OCI-LY3 (cell line): Measurements from ENCODE around the gene TAF3.

ENCODE experiments used
- H2AFZ ChIP-seq: fragments of 200-600, 300-600 bp; shearing (Covaris generic); 2 replicates; pipeline ENCODE4 v1.6.0; 2014; ENCODE audit warnings: antibody characterized with exemption, low read depth, low read length
- H3K27ac ChIP-seq: fragments of 200-600, 300-600 bp; sonication (generic); 2 replicates; pipeline ENCODE4 v1.5.1; 2014; ENCODE audit warnings: mild to moderate bottlenecking, low read length, moderate library complexity, mixed read lengths
- H3K27me3 ChIP-seq: fragments of 200-600, 300-600 bp; sonication (generic); 2 replicates; pipeline ENCODE4 v1.6.1; 2014; ENCODE audit warnings: low read depth, low read length, mixed read lengths
- H3K36me3 ChIP-seq: fragments of 200-600, 300-600 bp; sonication (generic); replicated peaks from 2 replicates; pipeline ENCODE3; 2014; ENCODE audit warnings: low read depth, low read length, mixed read lengths
- H3K4me1 ChIP-seq: fragments of 300-600, 200-600 bp; sonication (generic); 2 replicates; pipeline ENCODE4 v1.6.1; 2014; ENCODE audit warnings: low read length, mixed read lengths
- H3K4me2 ChIP-seq: fragments of 200-600, 300-600 bp; sonication (generic); 2 replicates; pipeline ENCODE4 v1.6.1; 2014; ENCODE audit warnings: low read length, mixed read lengths
- H3K4me3 ChIP-seq: fragments of 300-600, 200-600 bp; sonication (generic); 2 replicates; pipeline ENCODE4 v1.5.1; 2014; ENCODE audit warnings: antibody characterized with exemption, mild to moderate bottlenecking, low read length, moderate library complexity
- H3K79me2 ChIP-seq: fragments of 300-600, 200-600 bp; shearing (Covaris generic); 2 replicates; pipeline ENCODE4 v1.6.1; 2014; ENCODE audit warnings: mild to moderate bottlenecking, low read length, mixed read lengths
- H3K9ac ChIP-seq: fragments of 300-600, 200-600 bp; shearing (Covaris generic); 2 replicates; pipeline ENCODE4 v1.6.0; 2014; ENCODE audit warnings: mild to moderate bottlenecking, low read length, moderate library complexity
- H3K9me3 ChIP-seq: fragments of 200-600, 300-600 bp; shearing (Covaris generic); 2 replicates; pipeline ENCODE4 v1.6.1; 2014; ENCODE audit warnings: low read length, mixed read lengths; ENCODE audit not compliant: insufficient read depth
- H4K20me1 ChIP-seq: fragments of 200-600, 300-600 bp; sonication (generic); 2 replicates; pipeline ENCODE4 v1.6.1; 2016; ENCODE audit warnings: low read length, mixed read lengths; ENCODE audit not compliant: insufficient read depth
- EZH2phosphoT487 ChIP-seq: fragments of 200-600 bp; shearing (Covaris generic); IDR thresholded peaks from 2 replicates; pipeline ENCODE4 v1.6.1; 2018; ENCODE audit warnings: antibody characterized with exemption, mixed run types, low read depth
- TF ChIP-seq, protein P1 (sequence below): fragments of 200-600, 300-600 bp; sonication (generic); IDR thresholded peaks from 2 replicates; pipeline ENCODE4 v1.5.1; 2014; ENCODE audit warnings: antibody characterized with exemption, low read length, low read depth

Gene TAF3

DNA sequence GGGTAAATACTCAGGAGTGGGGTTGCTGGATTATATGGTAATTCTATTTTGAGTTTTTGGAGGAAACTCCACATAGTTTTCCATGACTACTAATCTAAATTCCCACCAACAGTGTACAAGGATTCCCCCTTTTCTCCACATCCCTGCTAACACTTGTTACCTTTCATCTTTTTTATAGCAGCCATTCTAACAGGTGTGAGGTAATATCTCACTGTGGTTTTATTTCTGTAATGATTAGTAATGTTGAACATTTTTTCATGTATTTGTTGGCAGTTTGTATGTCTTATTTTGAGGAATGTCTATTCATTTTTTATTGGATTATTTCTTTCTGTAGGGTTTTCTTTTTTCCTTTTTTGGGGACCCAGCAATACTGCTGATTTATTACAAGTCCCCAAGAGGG, 14.9 kb downstream of the TAF3 start:
- Histone ChIP-seq H2AFZ (no peak overlapping the region), H3K27ac (no peak overlapping the region), H3K79me2 (no peaks in the 10 kb centered on the region; the same call in 1 of the 2 replicates), H3K4me2 (no peak overlapping the region), H3K9ac (no peak overlapping the region), H3K4me1 (no peaks in the 10 kb centered on the region), H4K20me1 (no peaks in the 10 kb centered on the region), H3K9me3 (no peaks in the 10 kb centered on the region), H3K36me3 (no peaks in the 10 kb centered on the region), H3K4me3 (no peak overlapping the region), H3K27me3 (no peaks in the 10 kb centered on the region)
- TF ChIP-seq EZH2phosphoT487: no peak
- TF ChIP-seq, protein P1, sequence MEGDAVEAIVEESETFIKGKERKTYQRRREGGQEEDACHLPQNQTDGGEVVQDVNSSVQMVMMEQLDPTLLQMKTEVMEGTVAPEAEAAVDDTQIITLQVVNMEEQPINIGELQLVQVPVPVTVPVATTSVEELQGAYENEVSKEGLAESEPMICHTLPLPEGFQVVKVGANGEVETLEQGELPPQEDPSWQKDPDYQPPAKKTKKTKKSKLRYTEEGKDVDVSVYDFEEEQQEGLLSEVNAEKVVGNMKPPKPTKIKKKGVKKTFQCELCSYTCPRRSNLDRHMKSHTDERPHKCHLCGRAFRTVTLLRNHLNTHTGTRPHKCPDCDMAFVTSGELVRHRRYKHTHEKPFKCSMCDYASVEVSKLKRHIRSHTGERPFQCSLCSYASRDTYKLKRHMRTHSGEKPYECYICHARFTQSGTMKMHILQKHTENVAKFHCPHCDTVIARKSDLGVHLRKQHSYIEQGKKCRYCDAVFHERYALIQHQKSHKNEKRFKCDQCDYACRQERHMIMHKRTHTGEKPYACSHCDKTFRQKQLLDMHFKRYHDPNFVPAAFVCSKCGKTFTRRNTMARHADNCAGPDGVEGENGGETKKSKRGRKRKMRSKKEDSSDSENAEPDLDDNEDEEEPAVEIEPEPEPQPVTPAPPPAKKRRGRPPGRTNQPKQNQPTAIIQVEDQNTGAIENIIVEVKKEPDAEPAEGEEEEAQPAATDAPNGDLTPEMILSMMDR: no peak

DNA sequence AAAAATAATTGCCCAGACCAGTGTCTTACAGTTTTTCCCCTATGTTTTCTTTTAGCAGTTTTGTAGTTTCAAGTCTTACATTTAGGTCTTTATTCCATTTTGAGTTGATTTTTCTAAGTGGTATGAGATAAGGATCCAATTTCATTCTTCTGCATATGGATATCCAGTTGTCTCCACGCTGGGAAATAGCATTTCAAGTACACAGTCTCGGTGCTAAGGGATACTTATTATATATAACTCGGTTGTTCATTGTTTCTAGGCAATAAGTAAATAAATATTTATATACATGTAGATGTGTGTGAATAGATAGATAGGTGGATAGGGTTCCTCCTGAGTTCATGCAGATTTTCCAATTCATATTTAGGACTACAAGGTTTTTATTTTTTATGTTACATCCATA, 16.0 kb downstream of the TAF3 start:
- H3K79me2 ChIP-seq: no peaks in the 10 kb centered on the region; the same call in 1 of the 2 replicates

DNA sequence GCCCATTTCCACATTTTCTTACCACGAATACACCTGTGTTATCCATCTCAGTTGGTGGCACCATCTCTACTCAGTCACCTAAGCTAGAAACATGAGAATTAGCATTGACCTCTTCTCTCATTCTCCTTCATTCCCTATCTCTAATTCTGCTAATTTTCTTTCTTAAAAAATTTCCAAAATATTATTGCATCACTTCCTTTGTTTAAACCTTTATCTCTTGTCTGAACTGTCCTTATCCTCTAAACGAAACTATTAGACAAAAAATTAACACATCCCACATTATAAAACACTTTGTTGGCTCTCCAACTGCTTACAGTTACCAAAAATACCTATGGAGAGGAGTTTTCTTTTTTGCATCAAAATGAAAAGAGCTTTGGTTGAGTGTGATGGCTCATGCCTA, 18.3 kb downstream of the TAF3 start:
- Histone ChIP-seq H3K4me3 (no peak overlapping the region), H3K79me2 (no peaks in the 10 kb centered on the region; the same call in 1 of the 2 replicates), H3K9ac (no peak overlapping the region), H3K36me3 (no peaks in the 10 kb centered on the region), H4K20me1 (no peaks in the 10 kb centered on the region), H3K27me3 (no peaks in the 10 kb centered on the region), H3K4me1 (no peaks in the 10 kb centered on the region), H3K9me3 (no peaks in the 10 kb centered on the region), H3K27ac (no peak overlapping the region), H2AFZ (no peak overlapping the region), H3K4me2 (no peak overlapping the region)
- TF ChIP-seq, protein P1: no peak
- no peak for TF ChIP-seq EZH2phosphoT487

More for the DNA sequence above, 16.0 kb downstream of the TAF3 start:
- no peak overlapping the region for H2AFZ ChIP-seq
- no peaks in the 10 kb centered on the region for H3K36me3 ChIP-seq
- no peak overlapping the region for H3K9ac ChIP-seq
- no peak overlapping the region for H3K27ac ChIP-seq
- H3K4me2 ChIP-seq: no peak overlapping the region
- H3K27me3 ChIP-seq: no peaks in the 10 kb centered on the region
- no peaks in the 10 kb centered on the region for H4K20me1 ChIP-seq
- H3K4me1 ChIP-seq: no peaks in the 10 kb centered on the region
- TF ChIP-seq, protein P1: no peak
- no peak for TF ChIP-seq EZH2phosphoT487
- no peaks in the 10 kb centered on the region for H3K9me3 ChIP-seq
- H3K4me3 ChIP-seq: no peak overlapping the region

DNA sequence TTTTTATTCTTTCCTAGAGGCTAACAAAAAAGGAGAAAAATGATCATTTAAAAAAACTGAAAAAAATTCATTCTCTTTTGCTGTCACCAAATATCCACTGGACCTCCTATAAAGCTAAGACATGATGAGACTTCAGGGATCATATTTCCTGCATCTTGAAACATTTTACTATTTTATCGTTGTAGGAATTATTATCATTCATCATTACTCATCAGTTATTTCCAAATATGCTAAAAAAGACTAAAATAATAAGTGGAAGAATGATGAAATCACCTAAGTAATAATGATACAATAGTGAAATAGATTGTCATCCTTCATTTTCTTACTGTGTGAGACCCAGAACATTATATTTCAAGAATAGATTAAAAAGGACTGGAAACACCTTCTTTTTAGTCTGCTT, 28.3 kb downstream of the TAF3 start:
- no peaks in the 10 kb centered on the region for H3K36me3 ChIP-seq
- H3K79me2 ChIP-seq: no peaks in the 10 kb centered on the region

More for the DNA sequence above, 28.3 kb downstream of the TAF3 start:
- Histone ChIP-seq H4K20me1 (no peaks in the 10 kb centered on the region), H3K9ac (no peak overlapping the region), H3K9me3 (no peaks in the 10 kb centered on the region), H3K4me1 (no peaks in the 10 kb centered on the region), H3K4me2 (no peak overlapping the region), H3K4me3 (no peak overlapping the region), H2AFZ (no peak overlapping the region), H3K27ac (no peak overlapping the region), H3K27me3 (no peaks in the 10 kb centered on the region)
- TF ChIP-seq EZH2phosphoT487: no peak
- TF ChIP-seq, protein P1: no peak
